Liver (tissue), 3 donors: ENCODE results near the gene HLCS.

Experiments used
- EGR1 ChIP-seq, 2 donors: IDR thresholded peaks; 2 replicates each; pipeline ENCODE4 v1.6.1; 2016 to 2018; ENCODE audit warnings: antibody characterized with exemption in 2 of 2, low read depth in 2 of 2
- FOXA1 ChIP-seq: IDR thresholded peaks from 2 replicates; pipeline ENCODE4 v1.6.1; 2016; ENCODE audit warnings: antibody characterized with exemption
- GABPA ChIP-seq, 2 donors: IDR thresholded peaks in 1 of 2; conservative IDR thresholded peaks in 1 of 2; 2 replicates each; pipeline ENCODE4 v1.6.1; 2016; ENCODE audit warnings: antibody characterized with exemption in 2 of 2, mild to moderate bottlenecking in 1 of 2, moderate library complexity in 1 of 2
- JUND ChIP-seq, 2 donors: IDR thresholded peaks; 2 replicates each; pipeline ENCODE4 v1.6.1; 2016; ENCODE audit warnings: antibody characterized with exemption in 2 of 2
- MAX ChIP-seq: IDR thresholded peaks from 2 replicates; pipeline ENCODE4 v1.6.1; 2016; ENCODE audit warnings: antibody characterized with exemption
- RAD21 ChIP-seq, 2 donors: IDR thresholded peaks; 2 replicates each; pipeline ENCODE4 v1.6.1; 2016; ENCODE audit warnings: antibody characterized with exemption in 2 of 2, mild to moderate bottlenecking in 2 of 2
- REST ChIP-seq: IDR thresholded peaks from 2 replicates; pipeline ENCODE4 v1.6.1; 2016; ENCODE audit warnings: antibody characterized with exemption, mild to moderate bottlenecking
- RXRA ChIP-seq, 2 donors: IDR thresholded peaks; 2 replicates each; pipeline ENCODE4 v1.6.1; 2017 to 2018; ENCODE audit warnings: antibody characterized with exemption in 2 of 2, mild to moderate bottlenecking in 1 of 2
- SP1 ChIP-seq: IDR thresholded peaks from 2 replicates; pipeline ENCODE4 v1.6.1; 2018; ENCODE audit warnings: antibody characterized with exemption, mild to moderate bottlenecking
- YY1 ChIP-seq: IDR thresholded peaks from 2 replicates; pipeline ENCODE4 v1.6.1; 2016; ENCODE audit warnings: antibody characterized with exemption, mild to moderate bottlenecking
- TF ChIP-seq, protein P1 (sequence below): fragments of 150-350 bp; IDR thresholded peaks from 2 replicates; pipeline ENCODE4 v1.5.1; 2017; ENCODE audit warnings: improper control_type of control experiment, low read depth, low read length; ENCODE audit not compliant: missing input control
- TF ChIP-seq, protein P2 (sequence below): IDR thresholded peaks from 2 replicates; pipeline ENCODE4 v1.6.1; 2016; ENCODE audit warnings: antibody characterized with exemption
- TF ChIP-seq, protein P3 (sequence below): IDR thresholded peaks from 2 replicates; pipeline ENCODE4 v1.6.1; 2016; ENCODE audit warnings: antibody characterized with exemption
- donor health status: healthy.
- donor health status: healthy.

DNA sequence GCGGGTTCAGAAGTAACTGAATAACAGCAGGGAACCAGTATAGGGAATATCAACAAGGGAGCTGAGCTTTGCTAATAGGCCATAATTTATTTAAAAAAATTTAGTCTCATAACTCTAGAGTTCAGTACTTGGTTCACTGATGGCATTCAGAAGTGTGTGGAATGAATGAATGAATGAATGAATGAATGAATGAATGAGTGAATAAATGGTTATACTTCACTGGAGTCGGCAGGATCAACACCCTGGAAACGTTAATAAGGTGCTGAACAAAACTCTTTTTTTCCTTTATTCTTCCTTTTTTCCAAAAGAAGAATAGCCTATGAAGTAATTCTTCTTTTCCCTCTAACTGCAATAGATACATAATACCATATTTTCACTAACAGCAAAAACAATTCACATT is 138.3 kb downstream of the HLCS start:
- TF ChIP-seq, protein P1, sequence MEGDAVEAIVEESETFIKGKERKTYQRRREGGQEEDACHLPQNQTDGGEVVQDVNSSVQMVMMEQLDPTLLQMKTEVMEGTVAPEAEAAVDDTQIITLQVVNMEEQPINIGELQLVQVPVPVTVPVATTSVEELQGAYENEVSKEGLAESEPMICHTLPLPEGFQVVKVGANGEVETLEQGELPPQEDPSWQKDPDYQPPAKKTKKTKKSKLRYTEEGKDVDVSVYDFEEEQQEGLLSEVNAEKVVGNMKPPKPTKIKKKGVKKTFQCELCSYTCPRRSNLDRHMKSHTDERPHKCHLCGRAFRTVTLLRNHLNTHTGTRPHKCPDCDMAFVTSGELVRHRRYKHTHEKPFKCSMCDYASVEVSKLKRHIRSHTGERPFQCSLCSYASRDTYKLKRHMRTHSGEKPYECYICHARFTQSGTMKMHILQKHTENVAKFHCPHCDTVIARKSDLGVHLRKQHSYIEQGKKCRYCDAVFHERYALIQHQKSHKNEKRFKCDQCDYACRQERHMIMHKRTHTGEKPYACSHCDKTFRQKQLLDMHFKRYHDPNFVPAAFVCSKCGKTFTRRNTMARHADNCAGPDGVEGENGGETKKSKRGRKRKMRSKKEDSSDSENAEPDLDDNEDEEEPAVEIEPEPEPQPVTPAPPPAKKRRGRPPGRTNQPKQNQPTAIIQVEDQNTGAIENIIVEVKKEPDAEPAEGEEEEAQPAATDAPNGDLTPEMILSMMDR: no peak
- TF ChIP-seq, protein P2, sequence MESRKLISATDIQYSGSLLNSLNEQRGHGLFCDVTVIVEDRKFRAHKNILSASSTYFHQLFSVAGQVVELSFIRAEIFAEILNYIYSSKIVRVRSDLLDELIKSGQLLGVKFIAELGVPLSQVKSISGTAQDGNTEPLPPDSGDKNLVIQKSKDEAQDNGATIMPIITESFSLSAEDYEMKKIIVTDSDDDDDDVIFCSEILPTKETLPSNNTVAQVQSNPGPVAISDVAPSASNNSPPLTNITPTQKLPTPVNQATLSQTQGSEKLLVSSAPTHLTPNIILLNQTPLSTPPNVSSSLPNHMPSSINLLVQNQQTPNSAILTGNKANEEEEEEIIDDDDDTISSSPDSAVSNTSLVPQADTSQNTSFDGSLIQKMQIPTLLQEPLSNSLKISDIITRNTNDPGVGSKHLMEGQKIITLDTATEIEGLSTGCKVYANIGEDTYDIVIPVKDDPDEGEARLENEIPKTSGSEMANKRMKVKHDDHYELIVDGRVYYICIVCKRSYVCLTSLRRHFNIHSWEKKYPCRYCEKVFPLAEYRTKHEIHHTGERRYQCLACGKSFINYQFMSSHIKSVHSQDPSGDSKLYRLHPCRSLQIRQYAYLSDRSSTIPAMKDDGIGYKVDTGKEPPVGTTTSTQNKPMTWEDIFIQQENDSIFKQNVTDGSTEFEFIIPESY: no peak
- TF ChIP-seq REST (no peak), YY1 (no peak), RAD21 (IDR thresholded peaks at IDR 0.05) (no peak), MAX (no peak), GABPA (IDR thresholded peaks at IDR 0.05 in 1 of 2, conservative IDR thresholded peaks at IDR 0.05 in 1 of 2) (no peak), SP1 (no peak), RXRA (IDR thresholded peaks at IDR 0.05) (no peak), JUND (IDR thresholded peaks at IDR 0.05) (no peak), EGR1 (IDR thresholded peaks at IDR 0.05; ENCODE audit: low read depth in 2 of 2) (no peak), FOXA1 (no peak)
- TF ChIP-seq, protein P3, sequence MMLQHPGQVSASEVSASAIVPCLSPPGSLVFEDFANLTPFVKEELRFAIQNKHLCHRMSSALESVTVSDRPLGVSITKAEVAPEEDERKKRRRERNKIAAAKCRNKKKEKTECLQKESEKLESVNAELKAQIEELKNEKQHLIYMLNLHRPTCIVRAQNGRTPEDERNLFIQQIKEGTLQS: no peak
